Measurements from ENCODE around the gene PATJ. TPM values are rescaled to one million over a fixed set of nuclear protein-coding genes. Genes with fewer than 3 reads are reported as not detected.

The PATJ gene
- total RNA-seq, 1 experiment from 2014 or later = 57.9 TPM

DNA sequence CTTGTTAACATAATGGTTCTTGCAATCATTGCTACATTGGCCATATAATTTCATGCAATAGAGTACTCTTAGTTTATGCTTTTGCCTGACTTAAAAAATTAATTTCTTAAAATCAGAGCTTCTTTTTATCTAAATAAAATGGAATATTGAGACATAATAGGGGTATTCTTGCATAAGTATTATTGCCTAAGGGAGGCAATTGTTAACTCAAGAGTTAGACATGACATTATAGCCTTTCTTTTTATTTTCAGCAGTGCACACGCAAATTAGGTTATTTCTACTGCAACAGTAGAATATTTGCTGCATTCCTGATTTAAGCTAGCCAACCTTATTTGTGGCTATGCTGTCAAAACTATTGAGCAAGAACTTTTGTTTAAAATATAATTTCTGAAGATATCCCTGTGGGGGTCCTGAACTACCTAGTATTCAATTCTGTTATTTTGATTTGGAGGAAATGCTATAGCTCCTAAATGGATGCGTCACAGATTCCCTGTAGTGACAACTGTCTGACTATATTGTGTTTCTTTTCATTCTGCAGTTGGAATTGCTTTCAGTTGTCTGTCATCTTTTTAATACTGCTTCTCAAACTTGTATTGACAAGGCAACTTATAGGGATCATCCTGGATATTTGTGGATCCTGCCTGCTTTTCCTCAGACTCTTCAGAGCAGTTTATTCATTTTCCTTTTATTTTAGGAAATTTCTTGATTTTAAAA, 211.0 kb downstream of the PATJ start:
- Mint-ChIP-seq H3K9me3 (no peaks in the 10 kb centered on the region), H3K4me3 (no peak overlapping the region), H3K27me3 (ENCODE audit: low read depth) (no peaks in the 10 kb centered on the region), H3K27ac (peak overlapping the region; percentile 75), H3K36me3 (no peaks in the 10 kb centered on the region), H3K4me1 (peaks cover 60% of the 10 kb centered on the region)
- ChIA-PET POLR2A (interaction anchor here (0.5 kb wide), 1 partner anchor 1892 kb away, joined by 3 read pairs; no protein-coding TSS in a partner anchor), CTCF (no interaction called here)
- no peak for TF ChIP-seq FOXP1 (CRISPR knock-in tag; IDR thresholded peaks at IDR 0.05; ENCODE audit: borderline replicate concordance)
- no peak for TF ChIP-seq ETV6 (CRISPR knock-in tag; IDR thresholded peaks at IDR 0.05)
- TF ChIP-seq, protein P1, sequence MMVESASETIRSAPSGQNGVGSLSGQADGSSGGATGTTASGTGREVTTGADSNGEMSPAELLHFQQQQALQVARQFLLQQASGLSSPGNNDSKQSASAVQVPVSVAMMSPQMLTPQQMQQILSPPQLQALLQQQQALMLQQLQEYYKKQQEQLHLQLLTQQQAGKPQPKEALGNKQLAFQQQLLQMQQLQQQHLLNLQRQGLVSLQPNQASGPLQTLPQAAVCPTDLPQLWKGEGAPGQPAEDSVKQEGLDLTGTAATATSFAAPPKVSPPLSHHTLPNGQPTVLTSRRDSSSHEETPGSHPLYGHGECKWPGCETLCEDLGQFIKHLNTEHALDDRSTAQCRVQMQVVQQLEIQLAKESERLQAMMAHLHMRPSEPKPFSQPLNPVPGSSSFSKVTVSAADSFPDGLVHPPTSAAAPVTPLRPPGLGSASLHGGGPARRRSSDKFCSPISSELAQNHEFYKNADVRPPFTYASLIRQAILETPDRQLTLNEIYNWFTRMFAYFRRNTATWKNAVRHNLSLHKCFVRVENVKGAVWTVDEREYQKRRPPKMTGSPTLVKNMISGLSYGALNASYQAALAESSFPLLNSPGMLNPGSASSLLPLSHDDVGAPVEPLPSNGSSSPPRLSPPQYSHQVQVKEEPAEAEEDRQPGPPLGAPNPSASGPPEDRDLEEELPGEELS (CRISPR knock-in tag; IDR thresholded peaks at IDR 0.05) = no peak
- no peak for TF ChIP-seq ZNF138 (CRISPR knock-in tag; conservative IDR thresholded peaks at IDR 0.05)
- TF ChIP-seq, protein P2, sequence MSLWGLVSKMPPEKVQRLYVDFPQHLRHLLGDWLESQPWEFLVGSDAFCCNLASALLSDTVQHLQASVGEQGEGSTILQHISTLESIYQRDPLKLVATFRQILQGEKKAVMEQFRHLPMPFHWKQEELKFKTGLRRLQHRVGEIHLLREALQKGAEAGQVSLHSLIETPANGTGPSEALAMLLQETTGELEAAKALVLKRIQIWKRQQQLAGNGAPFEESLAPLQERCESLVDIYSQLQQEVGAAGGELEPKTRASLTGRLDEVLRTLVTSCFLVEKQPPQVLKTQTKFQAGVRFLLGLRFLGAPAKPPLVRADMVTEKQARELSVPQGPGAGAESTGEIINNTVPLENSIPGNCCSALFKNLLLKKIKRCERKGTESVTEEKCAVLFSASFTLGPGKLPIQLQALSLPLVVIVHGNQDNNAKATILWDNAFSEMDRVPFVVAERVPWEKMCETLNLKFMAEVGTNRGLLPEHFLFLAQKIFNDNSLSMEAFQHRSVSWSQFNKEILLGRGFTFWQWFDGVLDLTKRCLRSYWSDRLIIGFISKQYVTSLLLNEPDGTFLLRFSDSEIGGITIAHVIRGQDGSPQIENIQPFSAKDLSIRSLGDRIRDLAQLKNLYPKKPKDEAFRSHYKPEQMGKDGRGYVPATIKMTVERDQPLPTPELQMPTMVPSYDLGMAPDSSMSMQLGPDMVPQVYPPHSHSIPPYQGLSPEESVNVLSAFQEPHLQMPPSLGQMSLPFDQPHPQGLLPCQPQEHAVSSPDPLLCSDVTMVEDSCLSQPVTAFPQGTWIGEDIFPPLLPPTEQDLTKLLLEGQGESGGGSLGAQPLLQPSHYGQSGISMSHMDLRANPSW (CRISPR knock-in tag; conservative IDR thresholded peaks at IDR 0.05; ENCODE audit: low read depth) = no peak
- TF ChIP-seq PRRX2 (CRISPR knock-in tag; IDR thresholded peaks at IDR 0.05) = no peak
- TF ChIP-seq, protein P3, sequence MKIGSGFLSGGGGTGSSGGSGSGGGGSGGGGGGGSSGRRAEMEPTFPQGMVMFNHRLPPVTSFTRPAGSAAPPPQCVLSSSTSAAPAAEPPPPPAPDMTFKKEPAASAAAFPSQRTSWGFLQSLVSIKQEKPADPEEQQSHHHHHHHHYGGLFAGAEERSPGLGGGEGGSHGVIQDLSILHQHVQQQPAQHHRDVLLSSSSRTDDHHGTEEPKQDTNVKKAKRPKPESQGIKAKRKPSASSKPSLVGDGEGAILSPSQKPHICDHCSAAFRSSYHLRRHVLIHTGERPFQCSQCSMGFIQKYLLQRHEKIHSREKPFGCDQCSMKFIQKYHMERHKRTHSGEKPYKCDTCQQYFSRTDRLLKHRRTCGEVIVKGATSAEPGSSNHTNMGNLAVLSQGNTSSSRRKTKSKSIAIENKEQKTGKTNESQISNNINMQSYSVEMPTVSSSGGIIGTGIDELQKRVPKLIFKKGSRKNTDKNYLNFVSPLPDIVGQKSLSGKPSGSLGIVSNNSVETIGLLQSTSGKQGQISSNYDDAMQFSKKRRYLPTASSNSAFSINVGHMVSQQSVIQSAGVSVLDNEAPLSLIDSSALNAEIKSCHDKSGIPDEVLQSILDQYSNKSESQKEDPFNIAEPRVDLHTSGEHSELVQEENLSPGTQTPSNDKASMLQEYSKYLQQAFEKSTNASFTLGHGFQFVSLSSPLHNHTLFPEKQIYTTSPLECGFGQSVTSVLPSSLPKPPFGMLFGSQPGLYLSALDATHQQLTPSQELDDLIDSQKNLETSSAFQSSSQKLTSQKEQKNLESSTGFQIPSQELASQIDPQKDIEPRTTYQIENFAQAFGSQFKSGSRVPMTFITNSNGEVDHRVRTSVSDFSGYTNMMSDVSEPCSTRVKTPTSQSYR (CRISPR knock-in tag; IDR thresholded peaks at IDR 0.05) = no peak
- no peak for TF ChIP-seq TEAD4 (CRISPR knock-in tag; IDR thresholded peaks at IDR 0.05)
- TF ChIP-seq ZNF263 (CRISPR knock-in tag; IDR thresholded peaks at IDR 0.05; ENCODE audit: low read depth) = no peak
- TF ChIP-seq, protein P4, sequence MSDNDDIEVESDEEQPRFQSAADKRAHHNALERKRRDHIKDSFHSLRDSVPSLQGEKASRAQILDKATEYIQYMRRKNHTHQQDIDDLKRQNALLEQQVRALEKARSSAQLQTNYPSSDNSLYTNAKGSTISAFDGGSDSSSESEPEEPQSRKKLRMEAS (CRISPR knock-in tag; IDR thresholded peaks at IDR 0.05) = no peak
- TF ChIP-seq RELA (CRISPR knock-in tag; IDR thresholded peaks at IDR 0.05; ENCODE audit: borderline replicate concordance) = no peak
- no peak for TF ChIP-seq FOXK1 (CRISPR knock-in tag; IDR thresholded peaks at IDR 0.05)
- TF ChIP-seq, protein P5, sequence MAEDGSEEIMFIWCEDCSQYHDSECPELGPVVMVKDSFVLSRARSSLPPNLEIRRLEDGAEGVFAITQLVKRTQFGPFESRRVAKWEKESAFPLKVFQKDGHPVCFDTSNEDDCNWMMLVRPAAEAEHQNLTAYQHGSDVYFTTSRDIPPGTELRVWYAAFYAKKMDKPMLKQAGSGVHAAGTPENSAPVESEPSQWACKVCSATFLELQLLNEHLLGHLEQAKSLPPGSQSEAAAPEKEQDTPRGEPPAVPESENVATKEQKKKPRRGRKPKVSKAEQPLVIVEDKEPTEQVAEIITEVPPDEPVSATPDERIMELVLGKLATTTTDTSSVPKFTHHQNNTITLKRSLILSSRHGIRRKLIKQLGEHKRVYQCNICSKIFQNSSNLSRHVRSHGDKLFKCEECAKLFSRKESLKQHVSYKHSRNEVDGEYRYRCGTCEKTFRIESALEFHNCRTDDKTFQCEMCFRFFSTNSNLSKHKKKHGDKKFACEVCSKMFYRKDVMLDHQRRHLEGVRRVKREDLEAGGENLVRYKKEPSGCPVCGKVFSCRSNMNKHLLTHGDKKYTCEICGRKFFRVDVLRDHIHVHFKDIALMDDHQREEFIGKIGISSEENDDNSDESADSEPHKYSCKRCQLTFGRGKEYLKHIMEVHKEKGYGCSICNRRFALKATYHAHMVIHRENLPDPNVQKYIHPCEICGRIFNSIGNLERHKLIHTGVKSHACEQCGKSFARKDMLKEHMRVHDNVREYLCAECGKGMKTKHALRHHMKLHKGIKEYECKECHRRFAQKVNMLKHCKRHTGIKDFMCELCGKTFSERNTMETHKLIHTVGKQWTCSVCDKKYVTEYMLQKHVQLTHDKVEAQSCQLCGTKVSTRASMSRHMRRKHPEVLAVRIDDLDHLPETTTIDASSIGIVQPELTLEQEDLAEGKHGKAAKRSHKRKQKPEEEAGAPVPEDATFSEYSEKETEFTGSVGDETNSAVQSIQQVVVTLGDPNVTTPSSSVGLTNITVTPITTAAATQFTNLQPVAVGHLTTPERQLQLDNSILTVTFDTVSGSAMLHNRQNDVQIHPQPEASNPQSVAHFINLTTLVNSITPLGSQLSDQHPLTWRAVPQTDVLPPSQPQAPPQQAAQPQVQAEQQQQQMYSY (CRISPR knock-in tag; IDR thresholded peaks at IDR 0.05) = no peak
- no peak for TF ChIP-seq NFATC4 (CRISPR knock-in tag; IDR thresholded peaks at IDR 0.05)
- no peak for TF ChIP-seq FOXJ3 (CRISPR knock-in tag; IDR thresholded peaks at IDR 0.05; ENCODE audit: borderline replicate concordance)
- TF ChIP-seq CREM (CRISPR knock-in tag; IDR thresholded peaks at IDR 0.05) = no peak
- no peak for TF ChIP-seq MXD4 (CRISPR knock-in tag; IDR thresholded peaks at IDR 0.05; ENCODE audit: borderline replicate concordance)
- TF ChIP-seq, protein P6, sequence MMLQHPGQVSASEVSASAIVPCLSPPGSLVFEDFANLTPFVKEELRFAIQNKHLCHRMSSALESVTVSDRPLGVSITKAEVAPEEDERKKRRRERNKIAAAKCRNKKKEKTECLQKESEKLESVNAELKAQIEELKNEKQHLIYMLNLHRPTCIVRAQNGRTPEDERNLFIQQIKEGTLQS (CRISPR knock-in tag; conservative IDR thresholded peaks at IDR 0.05) = no peak
- no peak for TF ChIP-seq EMX1 (CRISPR knock-in tag; IDR thresholded peaks at IDR 0.05)
- TF ChIP-seq ATF1 (CRISPR knock-in tag; IDR thresholded peaks at IDR 0.05) = no peak
- DNase-seq (ENCODE audit: low spot score) = no peak
- no peak for ATAC-seq

All from WTC11 (cell line).